Stimulated activated CD4-positive, alpha-beta T cell treated with anti-CD3 and anti-CD28 coated beads, Interleukin-4, amount 100 ng/mL, for 4 hours (primary cell): ENCODE measurements around the gene LRRC75A.
"Not testable (repeated sequence)": the region's sequence is repeated elsewhere in the genome, so short reads cannot be mapped to it uniquely, and the experiment has no call there.

Source experiments
- DNase-seq, 2 experiments: peaks; one replicate each; pipeline ENCODE4 v3.0.0-alpha.2; 2020

LRRC75A gene

DNA sequence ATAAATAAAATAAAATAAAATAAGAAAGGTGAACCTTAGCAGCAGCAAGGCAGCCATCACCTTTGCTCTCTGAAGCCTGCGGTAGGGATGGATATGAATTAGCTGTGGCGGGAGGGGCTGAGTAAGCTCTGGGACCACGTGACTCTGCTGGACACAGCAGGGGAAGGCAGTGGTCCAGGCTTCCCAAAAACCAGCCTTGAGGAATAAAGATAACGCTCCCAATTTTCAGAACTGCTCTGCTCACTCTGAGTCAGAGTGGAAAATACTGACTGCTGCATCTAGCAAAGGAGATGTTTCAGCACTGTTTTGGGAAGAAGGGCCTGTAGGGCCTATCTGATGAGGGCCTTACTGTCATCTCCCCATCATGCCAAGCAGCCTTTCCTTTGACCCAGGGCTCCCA is 96.1 kb downstream of the LRRC75A start:
- not testable (repeated sequence) for DNase-seq

DNA sequence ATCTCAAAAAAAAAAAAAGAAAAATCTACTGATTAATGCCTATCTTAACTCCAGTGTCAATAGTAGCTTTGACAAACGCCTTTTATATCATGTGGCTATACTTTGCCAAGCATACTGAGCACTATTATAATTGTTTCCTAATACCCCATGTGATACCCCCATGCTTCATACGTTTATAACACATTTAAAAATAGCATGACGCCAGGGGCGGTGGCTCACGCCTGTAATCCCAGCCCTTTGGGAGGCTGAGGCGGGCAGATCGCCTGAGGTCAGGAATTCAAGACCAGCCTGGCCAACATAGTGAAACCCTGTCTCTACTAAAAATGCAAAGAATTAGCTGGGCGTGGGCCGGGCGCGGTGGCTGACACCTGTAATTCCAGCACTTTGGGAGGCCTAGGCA is 99.5 kb downstream of the LRRC75A start:
- DNase-seq = not testable (repeated sequence)
